ENCODE results near the gene EXOSC7.

DNA sequence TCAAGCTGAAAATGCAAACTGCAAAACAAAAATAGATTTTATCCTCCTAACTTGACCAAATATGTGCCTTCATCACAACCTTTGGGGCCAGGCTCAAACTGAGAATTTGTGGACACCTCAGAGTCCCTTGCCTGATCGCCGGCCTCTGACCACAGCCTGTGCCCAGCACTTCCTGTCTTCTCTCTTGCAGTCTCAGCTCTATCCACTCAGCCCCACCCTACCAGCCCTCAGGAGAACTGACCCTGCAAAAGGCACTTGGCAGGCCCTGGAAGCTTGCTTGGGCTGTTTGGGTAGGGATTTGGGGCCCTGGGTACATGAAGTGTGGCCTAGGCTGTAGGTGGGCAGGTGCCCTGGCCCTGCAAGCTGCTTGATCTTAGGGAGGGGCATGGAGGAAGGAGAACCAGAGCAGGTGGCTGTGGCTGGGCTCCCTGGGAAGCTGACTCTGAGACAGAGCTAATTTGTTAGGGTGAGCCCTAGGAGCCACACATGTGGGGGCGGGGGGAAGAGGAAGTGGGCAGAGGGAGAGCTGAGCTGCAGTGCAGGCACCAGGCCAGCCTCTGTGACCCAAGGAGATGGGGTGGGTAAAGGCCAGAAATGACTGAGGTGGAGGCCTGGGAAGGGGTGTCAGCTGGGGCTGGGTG is 58.7 kb downstream of the EXOSC7 start:
- TF ChIP-seq EZH2phosphoT487 (IDR thresholded peaks at IDR 0.05; ENCODE audit: insufficient read depth, low read depth) (no peak), EZH2 (IDR thresholded peaks at IDR 0.05; ENCODE audit: insufficient read depth, poor library complexity, severe bottlenecking) (no peak)

Data from GM23248 (cell line).